ENCODE data around the gene DNHD1.

GRCh38 chr11:6520265-6520664, 23.2 kb downstream of the DNHD1 start:
- TF ChIP-seq POLR2AphosphoS5 (IDR thresholded peaks at IDR 0.05; ENCODE audit: low read depth) = no peak
- TF ChIP-seq CTCF (IDR thresholded peaks at IDR 0.05; ENCODE audit: insufficient read depth, low read length) = no peak
- TF ChIP-seq REST (IDR thresholded peaks at IDR 0.05; ENCODE audit: insufficient replicate concordance, low read depth) = no peak
